Natural killer cell (primary cell): ENCODE results near the gene USH1G. TPM values are rescaled to one million over a fixed set of nuclear protein-coding genes. Genes with fewer than 3 reads are reported as not detected.

Experiments
- ATAC-seq, 3 donors: fragments of 150-1000 bp in 2 of 3; fragments of 200-7000 bp in 1 of 3; cut with Tn5 transposase; 1 replicate in 1 of 3; 2 replicates in 2 of 3; pipeline ENCODE4 v1.10.0; 2021; ENCODE audit warnings: mild to moderate bottlenecking in 2 of 3, moderate library complexity in 2 of 3
- DNase-seq, 2 donors: peaks; one replicate each; pipeline versions ENCODE4 v3.0.0 to v3.0.0-alpha.2; 2013 to 2021; ENCODE audit warnings: mixed read lengths in 1 of 2
- H3K27ac ChIP-seq: one replicate; pipeline ENCODE4 v1.5.1; 2013; ENCODE audit warnings: mild to moderate bottlenecking, low read length
- H3K27me3 ChIP-seq: one replicate; pipeline ENCODE4 v1.6.1; 2013; ENCODE audit warnings: low read length; ENCODE audit not compliant: control insufficient read depth, insufficient read depth
- H3K36me3 ChIP-seq: one replicate; pipeline ENCODE4 v1.6.1; 2013; ENCODE audit warnings: low read length; ENCODE audit not compliant: control insufficient read depth, insufficient read depth
- H3K4me1 ChIP-seq: one replicate; pipeline ENCODE4 v1.6.1; 2013; ENCODE audit warnings: low read length; ENCODE audit not compliant: control insufficient read depth, insufficient read depth
- H3K4me3 ChIP-seq: one replicate; pipeline ENCODE4 v1.5.1; 2013; ENCODE audit warnings: low read length
- H3K9me3 ChIP-seq: one replicate; pipeline ENCODE4 v1.6.1; 2013; ENCODE audit warnings: low read length; ENCODE audit not compliant: control insufficient read depth, insufficient read depth
- H3K27ac Mint-ChIP-seq, 2 donors: one replicate each; pipeline ENCODE4 v1.8.0; 2022; ENCODE audit warnings: mild to moderate bottlenecking in 2 of 2, mixed read lengths in 2 of 2, moderate library complexity in 1 of 2
- H3K27me3 Mint-ChIP-seq, 2 donors: one replicate each; pipeline ENCODE4 v1.8.0; 2022; ENCODE audit warnings: low read depth in 2 of 2, mixed read lengths in 2 of 2
- H3K36me3 Mint-ChIP-seq: one replicate; pipeline ENCODE4 v1.8.0; 2022; ENCODE audit warnings: mixed read lengths
- H3K4me1 Mint-ChIP-seq, 2 donors: one replicate each; pipeline ENCODE4 v1.8.0; 2022; ENCODE audit warnings: mixed read lengths in 2 of 2
- H3K4me3 Mint-ChIP-seq: one replicate; pipeline ENCODE4 v1.8.0; 2022; ENCODE audit warnings: mild to moderate bottlenecking, moderate library complexity, mixed read lengths
- H3K9me3 Mint-ChIP-seq, 2 donors: one replicate each; pipeline ENCODE4 v1.8.0; 2022; ENCODE audit warnings: mixed read lengths in 2 of 2
- WGBS: methylation state at CpG from one replicate; pipeline ENCODE4 v1.1.7; 2013; ENCODE audit warnings: missing lambda C conversion rate; ENCODE audit not compliant: insufficient coverage; 5-methylcytosine and 5-hydroxymethylcytosine counted together
- intact Hi-C: fragments of 100-400 bp; cut with micrococcal nuclease; formaldehyde crosslinking; loops from one replicate; pipeline ENCODE4 v1.14.2; 2022
- total RNA-seq, 4 donors: library from RNA; stranded (reverse); fragments of 120-200 nt in 1 of 4; gene quantifications; one replicate each; pipeline versions ENCODE4 v1.2.3 to v1.2.4, GENCODE V29; 2013 to 2022
- TF ChIP-seq, protein P1 (sequence below): fragments of 200-600 bp; IDR thresholded peaks from one replicate; pipeline ENCODE4 v1.8.0; 2022; ENCODE audit warnings: antibody characterized with exemption

USH1G gene
- total RNA-seq, 3 donors from 2014 or later (not counting 1 experiment from before 2014, with no cell fraction given): not detected

DNA sequence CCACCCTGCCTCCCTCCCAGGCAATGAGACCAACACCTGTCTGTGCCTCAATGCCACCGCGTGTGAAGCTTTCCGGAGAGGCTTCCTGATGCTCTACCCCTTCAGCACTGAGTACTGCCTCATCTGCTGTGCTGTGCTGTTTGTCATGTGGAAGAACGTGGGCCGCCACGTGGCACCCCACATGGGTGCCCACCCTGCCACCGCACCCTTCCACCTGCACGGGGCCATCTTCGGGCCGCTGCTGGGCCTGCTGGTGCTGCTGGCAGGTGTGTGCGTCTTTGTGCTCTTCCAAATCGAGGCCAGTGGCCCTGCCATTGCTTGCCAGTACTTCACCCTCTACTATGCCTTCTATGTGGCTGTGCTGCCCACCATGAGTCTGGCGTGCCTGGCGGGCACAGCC is 23.6 kb upstream of the USH1G start:
- Mint-ChIP-seq H3K27me3 (peaks cover 6 to 12% of the 10 kb centered on the region in 2 donors), H3K27ac (no peak overlapping the region), H3K9me3 (no peaks in the 10 kb centered on the region), H3K4me1 (no peaks in the 10 kb centered on the region), H3K4me3 (no peak overlapping the region), H3K36me3 (no peaks in the 10 kb centered on the region)
- TF ChIP-seq, protein P1, sequence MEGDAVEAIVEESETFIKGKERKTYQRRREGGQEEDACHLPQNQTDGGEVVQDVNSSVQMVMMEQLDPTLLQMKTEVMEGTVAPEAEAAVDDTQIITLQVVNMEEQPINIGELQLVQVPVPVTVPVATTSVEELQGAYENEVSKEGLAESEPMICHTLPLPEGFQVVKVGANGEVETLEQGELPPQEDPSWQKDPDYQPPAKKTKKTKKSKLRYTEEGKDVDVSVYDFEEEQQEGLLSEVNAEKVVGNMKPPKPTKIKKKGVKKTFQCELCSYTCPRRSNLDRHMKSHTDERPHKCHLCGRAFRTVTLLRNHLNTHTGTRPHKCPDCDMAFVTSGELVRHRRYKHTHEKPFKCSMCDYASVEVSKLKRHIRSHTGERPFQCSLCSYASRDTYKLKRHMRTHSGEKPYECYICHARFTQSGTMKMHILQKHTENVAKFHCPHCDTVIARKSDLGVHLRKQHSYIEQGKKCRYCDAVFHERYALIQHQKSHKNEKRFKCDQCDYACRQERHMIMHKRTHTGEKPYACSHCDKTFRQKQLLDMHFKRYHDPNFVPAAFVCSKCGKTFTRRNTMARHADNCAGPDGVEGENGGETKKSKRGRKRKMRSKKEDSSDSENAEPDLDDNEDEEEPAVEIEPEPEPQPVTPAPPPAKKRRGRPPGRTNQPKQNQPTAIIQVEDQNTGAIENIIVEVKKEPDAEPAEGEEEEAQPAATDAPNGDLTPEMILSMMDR: no peak
- Histone ChIP-seq H3K4me3 (no peak overlapping the region), H3K27ac (no peak overlapping the region), H3K27me3 (no peaks in the 10 kb centered on the region), H3K36me3 (no peaks in the 10 kb centered on the region), H3K4me1 (no peaks in the 10 kb centered on the region), H3K9me3 (no peaks in the 10 kb centered on the region)
- DNase-seq (no peak), ATAC-seq (no peak)
- 87% methylated on average over 14 of the region's 14 CpGs for WGBS
- intact Hi-C loops: no loop called here

DNA sequence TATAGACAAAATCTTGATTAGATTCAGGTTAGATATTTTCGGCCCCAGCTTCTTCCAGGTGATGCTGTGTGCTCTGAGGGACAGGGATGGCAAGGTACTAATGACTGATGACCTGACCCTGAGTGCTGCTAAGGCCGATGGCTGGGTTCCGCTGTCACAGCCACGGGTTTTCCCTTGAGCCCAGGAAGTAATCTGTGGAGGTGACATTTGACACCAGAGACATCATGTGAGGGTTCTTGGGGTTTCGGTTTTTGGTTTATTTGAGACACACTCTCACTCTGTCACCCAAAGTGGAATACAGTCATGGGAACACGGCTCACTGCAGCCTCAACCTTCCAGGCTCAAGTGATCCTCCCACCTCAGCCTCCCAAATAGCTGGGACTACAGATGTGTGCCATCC is 22.5 kb upstream of the USH1G start:
- H3K4me3 ChIP-seq: no peak overlapping the region
- DNase-seq (no peak), ATAC-seq (no peak)
- H3K36me3 ChIP-seq: no peaks in the 10 kb centered on the region
- no peaks in the 10 kb centered on the region for H3K4me1 ChIP-seq
- H3K9me3 Mint-ChIP-seq: no peaks in the 10 kb centered on the region
- intact Hi-C loops: no loop called here
- no peaks in the 10 kb centered on the region for H3K4me1 Mint-ChIP-seq
- no peaks in the 10 kb centered on the region for H3K9me3 ChIP-seq
- H3K27ac Mint-ChIP-seq: no peak overlapping the region
- no peaks in the 10 kb centered on the region for H3K36me3 Mint-ChIP-seq
- H3K27me3 ChIP-seq: peaks cover 3% of the 10 kb centered on the region
- no peak overlapping the region for H3K4me3 Mint-ChIP-seq
- WGBS: 49% methylated on average over 4 of the region's 6 CpGs
- TF ChIP-seq, protein P1: no peak
- no peak overlapping the region for H3K27ac ChIP-seq
- H3K27me3 Mint-ChIP-seq: peaks cover 6 to 16% of the 10 kb centered on the region in 2 donors

DNA sequence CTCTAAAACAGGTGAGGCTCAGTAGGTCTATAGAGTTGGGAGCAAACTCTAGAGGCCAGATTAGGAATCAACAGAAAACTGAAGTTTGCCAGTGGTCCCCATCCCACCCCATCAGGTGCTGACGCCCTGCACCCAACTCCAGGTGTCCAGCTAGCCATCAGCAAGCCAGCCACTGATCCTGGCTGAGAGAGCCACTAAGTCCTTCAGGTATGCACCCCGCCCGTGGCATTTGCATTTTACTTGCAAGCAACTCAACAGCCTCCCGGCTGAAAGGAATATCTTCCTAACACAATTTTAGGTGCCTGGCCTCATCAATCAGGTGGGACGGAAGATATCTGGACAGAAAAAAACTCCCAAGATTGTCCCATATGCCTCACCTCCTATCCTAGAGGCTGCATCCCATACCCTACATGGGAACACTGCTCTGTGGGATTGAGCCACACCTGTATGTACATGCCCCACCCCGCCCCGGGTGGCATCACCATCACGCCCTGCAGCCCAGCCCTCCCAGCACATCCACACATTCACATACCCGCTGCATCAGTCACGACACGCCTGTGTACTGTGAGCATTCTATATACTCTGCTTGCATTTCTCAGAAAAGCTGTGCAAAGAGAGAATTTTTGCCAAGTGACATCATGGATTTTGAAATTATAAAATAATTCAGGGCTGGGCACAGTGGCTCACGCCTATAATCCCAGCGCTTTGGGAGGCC is 20.9 kb upstream of the USH1G start:
- TF ChIP-seq, protein P1: no peak
- Histone ChIP-seq H3K4me3 (no peak overlapping the region), H3K9me3 (no peaks in the 10 kb centered on the region), H3K27me3 (peaks cover 3% of the 10 kb centered on the region), H3K4me1 (no peaks in the 10 kb centered on the region), H3K36me3 (no peaks in the 10 kb centered on the region), H3K27ac (no peak overlapping the region)
- Mint-ChIP-seq H3K36me3 (no peaks in the 10 kb centered on the region), H3K4me1 (no peaks in the 10 kb centered on the region), H3K9me3 (no peaks in the 10 kb centered on the region), H3K27me3 (peaks cover 12 to 22% of the 10 kb centered on the region in 2 donors), H3K27ac (no peak overlapping the region), H3K4me3 (no peak overlapping the region)
- DNase-seq (no peak), ATAC-seq (no peak)
- intact Hi-C loops: no loop called here
- 78% methylated on average over 13 of the region's 13 CpGs for WGBS
